ENCODE measurements around the gene CAMSAP3.
A peak's percentile ranks its signal among the peaks of the same experiment; 100 is the strongest.
"Not testable (repeated sequence)": the region's sequence is repeated elsewhere in the genome, so short reads cannot be mapped to it uniquely, and the experiment has no call there.

The CAMSAP3 gene

DNA sequence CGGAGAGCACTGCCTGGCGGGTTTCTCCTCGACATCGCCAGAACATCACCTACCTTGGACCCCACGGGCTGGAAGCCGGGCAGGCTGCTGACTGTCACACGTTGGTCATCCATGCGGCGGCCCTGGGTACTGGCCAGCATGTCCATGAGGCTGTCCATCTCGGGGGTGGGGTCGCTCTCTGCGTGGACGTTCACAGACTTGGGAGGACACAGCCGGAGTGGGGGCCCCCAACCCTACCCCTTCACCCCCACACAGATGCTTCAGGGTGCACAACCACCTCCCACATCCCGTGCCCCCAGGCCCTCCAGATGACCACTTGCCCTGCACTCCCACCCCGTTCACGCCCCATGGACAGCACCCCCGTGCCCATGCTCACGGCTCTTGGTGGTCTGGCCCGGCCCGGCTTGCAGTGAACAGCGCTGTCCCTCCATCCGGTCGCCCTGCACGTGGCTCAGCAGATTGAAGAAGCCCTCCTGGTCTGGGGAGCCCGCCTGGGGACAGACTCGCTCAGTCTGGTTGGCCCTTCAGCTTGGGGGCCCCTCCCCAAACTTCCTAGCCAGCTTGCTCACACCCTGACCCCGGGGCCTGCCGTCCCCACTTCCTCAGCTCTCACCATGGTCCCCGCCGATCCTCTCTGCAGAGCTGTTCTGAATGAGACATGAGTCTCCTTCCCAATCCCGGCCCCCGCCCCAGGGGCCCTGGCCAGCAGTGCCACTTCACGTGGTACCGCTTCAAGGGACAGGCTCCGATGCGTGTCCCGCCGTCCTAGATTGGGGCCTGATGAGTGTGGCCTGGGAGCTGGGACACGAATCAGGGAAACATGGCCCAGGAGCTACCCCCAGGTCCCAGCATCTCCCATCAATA is 36.9 kb downstream of the CAMSAP3 start:
- no peak for DNase-seq (ENCODE audit: low spot score)

DNA sequence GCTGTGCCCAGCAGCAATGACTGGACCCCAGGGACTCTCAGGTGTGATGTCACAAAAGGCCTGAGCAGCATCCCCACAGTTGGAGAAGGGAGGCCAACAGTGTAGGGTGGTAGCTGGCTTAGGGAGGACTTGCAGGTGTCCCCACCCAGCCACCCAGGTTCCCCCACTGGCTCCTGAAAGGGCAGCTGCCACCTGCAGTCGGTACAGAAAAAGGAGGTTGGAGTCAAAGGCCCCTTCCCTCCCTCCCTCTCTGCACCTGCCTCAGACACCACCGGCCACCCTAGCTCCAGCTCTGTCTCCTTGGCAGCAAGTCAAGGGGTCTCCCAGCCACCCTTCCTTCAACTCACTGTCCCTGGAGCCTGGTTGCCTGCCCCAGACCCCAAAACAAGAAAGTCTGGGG is 38.0 kb downstream of the CAMSAP3 start, which contains the start of gene PCP2:
Gene PCP2 (minus strand): TSS at position 22 of the 400 bp plus-strand sequence. CDS start 262 bp downstream, outside the sequence.
- no peak for DNase-seq (ENCODE audit: low spot score)

DNA sequence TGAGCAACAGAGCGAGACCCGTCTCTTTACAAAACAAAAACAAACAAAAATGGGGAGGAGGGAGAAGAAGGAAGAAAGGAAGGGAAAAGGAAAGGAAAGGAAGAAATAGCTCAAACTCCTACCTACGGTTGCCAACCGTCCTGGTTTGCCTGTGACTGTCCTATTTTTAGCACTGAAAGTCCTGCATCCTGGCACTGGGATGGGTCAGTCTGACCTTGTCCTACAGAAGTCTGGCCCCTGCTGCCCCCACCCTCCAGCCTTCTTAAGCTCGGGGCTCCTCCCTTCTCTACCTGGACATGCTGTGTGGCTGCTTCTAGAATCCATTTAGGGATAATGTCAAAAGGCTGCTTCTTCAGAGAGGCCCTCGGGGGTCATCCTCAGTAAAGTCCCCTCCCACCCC is 40.0 kb downstream of the CAMSAP3 start:
- no peak for DNase-seq (ENCODE audit: low spot score)

DNA sequence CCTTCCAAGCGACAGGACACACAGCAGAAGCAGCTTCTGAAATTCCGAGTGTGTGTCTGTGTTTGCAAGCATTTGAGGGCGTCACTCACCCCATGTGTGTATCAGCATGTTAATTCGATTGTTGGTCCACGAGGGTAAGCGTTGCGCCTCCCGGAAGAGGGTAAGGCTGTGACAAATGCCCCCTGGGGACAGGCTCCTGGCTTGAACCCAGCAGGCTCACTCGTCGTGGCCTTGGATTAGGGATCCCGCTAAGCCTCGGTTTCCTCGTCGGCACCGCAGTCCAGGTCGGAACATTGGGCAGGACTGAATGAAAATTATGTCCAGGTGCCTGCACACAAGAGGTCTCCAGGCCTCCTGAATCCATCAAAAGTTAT is 40.6 kb downstream of the CAMSAP3 start:
- no peak for DNase-seq (ENCODE audit: low spot score)

DNA sequence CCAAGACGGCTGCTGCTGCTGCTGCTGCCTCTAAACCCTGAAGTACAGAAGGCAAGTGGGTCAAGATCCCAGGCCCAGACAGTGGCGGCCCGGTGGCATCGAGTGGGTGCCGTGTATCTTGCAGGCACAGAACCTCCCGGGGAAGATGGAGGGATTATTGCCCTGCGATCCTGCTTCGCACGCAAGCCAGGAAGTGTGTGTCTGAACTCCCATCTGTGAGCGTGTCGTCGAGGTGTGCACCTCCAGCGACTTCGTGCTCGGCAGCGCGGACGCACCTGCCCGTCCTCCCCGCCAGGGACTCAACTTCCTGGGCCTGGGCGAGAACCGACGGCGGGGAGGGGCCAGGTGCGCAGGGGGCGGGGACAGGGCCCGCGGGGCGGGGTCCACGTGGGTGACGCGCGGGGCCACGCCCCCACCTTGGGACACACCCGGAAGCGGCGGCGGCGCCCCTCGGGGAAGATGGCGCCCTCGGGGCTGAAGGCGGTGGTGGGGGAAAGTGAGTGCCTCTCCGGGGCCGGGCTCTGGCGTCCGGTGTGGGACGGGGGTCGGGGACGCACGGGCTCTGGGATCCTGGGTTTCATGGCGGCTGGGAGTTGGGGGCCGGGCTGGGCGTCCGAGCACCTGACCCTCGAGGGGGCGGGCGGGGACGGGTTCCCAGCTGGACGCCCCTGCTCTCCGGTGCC is 41.2 kb downstream of the CAMSAP3 start, which contains the start of gene STXBP2:
Gene STXBP2 (plus strand): TSS at position 420 of the 683 bp plus-strand sequence. CDS start 40 bp downstream, at position 460.
- DNase-seq (ENCODE audit: low spot score), result peak; percentile 91

DNA sequence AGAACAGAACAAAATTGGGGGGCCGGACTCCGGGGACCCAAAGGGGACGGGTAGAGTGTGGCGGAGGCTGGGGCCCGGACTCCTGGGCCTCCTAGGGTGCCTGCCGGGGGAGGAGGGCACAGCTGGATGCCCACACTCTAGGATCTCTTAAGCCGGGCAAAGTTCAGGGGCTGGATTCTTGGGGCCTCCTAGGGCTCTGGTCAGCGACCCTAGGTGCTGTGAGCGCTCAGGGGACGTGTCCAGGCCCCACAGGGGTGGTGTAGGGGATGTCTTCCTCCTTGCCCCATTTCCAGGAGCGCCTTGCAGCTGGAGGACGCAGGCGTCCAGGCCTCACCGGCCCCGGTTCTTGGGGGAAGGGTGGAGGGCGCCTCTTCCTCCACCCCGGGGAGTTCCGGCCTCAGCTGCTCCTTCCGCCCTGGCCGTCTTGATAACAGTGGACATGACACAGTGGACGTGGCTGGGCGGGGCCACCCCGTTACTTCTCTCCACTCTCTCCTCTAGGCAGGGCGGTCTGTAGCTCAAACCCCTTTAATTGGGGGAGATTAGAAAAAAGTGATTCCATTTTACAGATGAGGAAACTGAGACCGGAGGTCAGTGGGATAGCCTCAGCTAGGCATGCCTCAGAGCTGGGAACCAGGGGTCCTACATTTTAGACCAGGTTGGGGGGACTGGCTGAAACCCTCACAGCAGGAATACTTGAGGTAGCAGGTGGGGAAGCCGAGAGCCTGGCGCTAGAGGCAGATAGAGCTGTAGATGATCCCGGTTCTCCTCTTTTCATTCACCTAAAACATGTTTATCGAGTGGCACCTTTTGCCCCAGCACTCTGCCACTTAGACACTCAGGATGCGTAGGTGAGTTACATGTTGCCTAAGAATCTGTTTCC is 42.0 kb downstream of the CAMSAP3 start:
- DNase-seq (ENCODE audit: low spot score), result no peak

DNA sequence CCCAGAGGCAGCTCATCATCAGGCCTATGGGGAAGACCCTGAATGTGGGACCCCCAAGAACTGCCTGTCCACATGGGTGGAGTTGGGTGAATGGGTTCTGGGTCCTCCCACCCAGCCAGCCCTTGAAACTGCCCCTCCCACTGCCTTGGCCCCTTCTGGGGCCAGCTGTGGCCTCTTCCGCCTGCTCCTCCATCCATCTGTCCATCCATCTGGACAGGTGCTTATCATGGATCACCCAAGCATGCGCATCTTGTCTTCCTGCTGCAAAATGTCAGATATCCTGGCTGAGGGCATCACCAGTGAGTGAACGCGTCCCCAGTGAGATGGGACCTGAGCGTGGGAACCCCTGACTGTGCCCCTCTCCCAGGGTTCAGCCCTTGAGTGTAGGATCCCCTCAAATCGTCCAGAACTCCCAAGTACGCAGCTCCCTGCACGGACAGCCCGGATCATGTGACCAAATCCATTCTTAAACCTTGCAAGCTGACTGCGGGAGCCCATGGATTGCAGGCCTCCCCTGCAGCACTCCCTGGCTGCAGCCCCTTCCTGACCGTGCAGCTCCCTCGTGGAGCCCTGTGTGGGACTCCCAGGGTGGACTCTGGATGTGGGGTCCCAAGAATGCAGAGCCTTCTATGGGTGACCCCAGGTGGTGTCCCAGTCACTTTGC is 43.3 kb downstream of the CAMSAP3 start:
- DNase-seq (ENCODE audit: low spot score), result no peak

DNA sequence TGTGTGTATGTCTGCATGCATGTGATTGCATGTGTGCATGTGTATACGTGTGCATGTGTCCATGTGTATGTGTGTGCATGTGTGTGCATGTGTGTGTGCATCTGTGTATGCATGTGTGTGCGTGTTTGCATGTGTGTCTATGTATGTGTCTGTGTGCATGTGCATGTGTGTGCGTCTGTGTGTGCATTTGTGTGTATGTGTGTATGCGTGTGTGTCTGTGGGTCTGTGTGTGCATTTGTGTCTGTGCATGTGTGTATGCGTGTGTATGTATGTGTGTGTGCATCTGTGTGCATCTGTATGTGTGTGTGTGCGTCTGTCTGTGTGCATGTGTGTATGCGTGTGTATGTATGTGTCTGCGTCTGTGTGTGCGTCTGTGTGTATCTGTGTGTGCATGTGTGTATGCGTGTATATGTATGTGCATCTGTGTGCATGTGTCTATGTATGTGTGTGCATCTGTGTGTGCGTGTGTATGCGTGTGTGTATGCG is 44.2 kb downstream of the CAMSAP3 start:
- no peak for DNase-seq (ENCODE audit: low spot score)

DNA sequence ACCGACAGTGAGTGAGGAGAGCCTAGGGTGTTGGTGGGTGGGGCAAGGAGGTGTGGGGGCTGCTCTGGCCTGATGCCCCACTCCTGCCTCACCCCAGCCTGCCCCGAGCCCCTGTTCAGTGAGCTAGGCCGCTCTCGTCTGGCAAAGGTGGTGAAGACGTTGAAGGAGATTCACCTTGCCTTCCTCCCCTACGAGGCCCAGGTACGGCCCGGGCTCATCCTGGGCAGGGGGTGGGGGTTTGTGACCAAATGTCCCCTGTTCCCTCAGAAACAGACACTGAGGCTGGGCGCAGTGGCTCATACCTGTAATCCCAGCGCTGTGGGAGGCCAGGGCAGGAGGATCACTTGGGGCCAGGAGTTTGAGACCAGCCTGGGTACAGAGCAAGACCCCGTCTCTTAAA is 45.1 kb downstream of the CAMSAP3 start:
- DNase-seq (ENCODE audit: low spot score), result no peak

DNA sequence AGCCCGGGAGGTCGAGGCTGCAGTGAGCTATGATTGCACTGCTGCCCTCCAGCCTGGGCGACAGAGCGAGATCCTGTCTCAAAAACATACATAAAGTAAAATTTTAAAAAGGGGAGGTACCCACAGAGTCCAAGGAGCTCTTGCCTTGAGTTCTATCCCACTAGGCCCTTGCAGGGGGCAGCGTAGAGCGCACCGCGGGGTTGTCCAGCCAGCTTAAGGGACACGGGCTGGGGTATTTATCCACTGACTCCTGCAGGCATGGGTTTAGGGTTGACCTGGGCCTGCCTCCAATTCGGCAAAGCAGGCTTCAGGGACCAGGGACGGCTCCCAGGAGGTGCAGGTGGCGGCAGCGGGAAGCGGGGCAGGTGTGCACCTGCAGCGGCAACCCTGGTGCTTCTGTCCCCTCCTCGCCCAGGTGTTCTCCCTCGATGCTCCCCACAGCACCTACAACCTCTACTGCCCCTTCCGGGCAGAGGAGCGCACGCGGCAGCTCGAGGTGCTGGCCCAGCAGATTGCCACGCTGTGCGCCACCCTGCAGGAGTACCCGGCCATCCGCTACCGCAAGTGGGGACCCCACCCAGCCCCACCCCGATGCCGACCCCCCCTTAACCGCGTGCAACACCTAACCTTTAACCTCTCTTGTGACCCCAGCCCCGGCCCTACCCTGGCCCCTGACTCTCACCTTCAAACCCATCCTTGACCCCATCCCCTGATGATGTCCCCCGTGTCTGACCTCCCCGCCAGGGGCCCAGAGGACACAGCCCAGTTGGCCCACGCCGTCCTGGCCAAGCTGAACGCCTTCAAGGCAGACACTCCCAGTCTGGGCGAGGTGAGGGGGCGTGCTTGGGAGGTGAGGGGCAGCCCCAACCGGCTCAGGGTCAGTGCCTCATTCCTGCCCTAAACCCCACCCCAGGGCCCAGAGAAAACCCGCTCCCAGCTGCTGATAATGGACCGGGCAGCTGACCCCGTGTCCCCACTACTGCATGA is 45.9 kb downstream of the CAMSAP3 start:
- DNase-seq (ENCODE audit: low spot score), result no peak

DNA sequence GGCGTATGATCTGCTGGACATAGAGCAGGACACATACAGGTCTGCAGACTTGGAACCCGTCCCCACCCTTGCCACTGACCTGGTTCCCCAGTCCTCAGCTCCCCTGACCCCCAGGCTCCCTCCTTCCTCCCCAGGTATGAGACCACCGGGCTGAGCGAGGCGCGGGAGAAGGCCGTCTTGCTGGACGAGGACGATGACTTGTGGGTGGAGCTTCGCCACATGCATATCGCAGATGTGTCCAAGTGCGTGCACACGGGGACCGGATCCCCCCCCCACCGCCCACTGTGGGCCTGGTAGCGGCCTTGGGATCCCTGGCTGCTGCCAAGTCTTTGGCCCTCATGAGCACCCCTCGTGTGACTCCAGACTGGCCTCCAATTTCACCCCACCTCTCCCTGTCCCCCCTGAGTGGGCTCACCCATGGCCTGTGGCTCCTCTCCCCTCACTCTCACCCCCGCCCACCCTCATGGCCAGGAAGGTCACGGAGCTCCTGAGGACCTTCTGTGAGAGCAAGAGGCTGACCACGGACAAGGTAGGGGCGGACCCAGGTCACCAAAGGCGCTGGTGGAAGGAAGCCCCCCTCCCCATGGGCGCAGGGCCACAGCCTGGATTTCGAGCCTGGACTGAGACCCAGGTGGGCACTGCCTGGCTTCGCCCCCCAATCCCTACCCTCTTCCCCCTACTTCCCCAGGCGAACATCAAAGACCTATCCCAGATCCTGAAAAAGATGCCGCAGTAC is 46.8 kb downstream of the CAMSAP3 start:
- no peak for DNase-seq (ENCODE audit: low spot score)

DNA sequence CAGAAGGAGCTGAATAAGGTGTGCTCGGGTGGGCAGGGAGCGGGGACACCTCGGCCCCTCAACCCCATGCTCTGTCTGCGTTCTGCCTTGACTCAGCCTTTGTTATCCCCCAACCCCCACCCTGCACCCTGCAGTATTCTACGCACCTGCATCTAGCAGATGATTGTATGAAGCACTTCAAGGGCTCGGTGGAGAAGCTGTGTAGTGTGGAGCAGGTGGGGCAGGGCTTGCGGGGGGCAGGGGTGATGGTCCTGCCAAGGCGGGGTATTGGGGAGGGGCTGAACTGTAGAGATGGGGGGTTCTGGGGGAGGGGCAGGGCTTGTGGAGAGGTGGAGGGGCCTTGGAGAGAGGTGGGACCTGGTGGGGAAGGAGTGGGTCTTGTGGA is 47.4 kb downstream of the CAMSAP3 start:
- no peak for DNase-seq (ENCODE audit: low spot score)

DNA sequence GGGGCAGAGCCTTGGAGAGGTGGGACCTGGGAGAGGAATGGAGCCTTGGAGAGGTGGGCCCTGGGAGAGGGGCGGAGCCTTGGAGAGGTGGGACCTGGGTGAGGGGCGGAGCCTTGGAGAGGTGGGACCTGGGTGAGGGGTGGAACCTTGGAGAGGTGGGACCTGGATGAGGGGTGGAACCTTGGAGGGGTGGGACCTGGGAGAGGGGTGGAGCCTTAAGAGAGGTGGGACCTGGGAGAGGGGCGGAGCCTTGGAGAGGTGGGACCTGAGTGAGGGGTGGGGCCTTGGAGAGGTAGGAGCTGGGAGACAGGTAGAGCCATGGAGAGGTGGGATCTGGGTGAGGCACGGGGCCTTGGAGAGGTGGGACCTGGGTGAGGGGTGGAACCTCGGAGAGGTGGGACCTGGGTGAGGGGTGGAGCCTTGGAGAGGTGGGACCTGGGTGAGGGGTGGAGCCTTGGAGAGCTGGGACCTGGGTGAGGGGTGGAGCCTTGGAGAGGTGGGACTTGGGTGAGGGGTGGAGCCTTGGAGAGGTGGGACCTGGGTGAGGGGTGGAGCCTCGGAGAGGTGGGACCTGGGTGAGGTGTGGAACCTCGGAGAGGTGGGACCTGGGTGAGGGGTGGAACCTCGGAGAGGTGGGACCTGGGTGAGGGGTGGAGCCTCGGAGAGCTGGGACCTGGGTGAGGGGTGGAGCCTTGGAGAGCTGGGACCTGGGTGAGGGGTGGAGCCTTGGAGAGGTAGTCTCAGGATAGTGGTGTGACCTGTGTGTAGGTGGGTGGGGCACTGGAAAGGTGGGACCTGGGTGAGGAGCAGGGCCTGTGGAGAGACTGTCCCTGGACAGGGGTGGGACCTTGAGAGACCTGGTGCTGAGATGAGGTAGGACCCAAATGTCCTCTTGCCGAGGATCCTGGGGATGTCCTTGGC is 48.2 kb downstream of the CAMSAP3 start:
- DNase-seq (ENCODE audit: low spot score), result not testable (repeated sequence)

DNA sequence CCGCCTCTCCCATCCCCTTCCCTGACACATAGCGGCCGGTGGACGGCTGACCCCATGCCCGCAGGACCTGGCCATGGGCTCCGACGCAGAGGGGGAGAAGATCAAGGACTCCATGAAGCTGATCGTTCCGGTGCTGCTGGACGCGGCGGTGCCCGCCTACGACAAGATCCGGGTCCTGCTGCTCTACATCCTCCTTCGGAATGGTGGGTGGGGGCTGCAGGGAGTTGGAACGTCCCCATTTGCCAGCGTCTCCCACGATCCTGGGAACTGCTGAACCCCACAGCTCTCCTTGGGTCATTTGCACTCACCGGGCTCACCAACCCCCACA is 48.9 kb downstream of the CAMSAP3 start:
- no peak for DNase-seq (ENCODE audit: low spot score)

DNA sequence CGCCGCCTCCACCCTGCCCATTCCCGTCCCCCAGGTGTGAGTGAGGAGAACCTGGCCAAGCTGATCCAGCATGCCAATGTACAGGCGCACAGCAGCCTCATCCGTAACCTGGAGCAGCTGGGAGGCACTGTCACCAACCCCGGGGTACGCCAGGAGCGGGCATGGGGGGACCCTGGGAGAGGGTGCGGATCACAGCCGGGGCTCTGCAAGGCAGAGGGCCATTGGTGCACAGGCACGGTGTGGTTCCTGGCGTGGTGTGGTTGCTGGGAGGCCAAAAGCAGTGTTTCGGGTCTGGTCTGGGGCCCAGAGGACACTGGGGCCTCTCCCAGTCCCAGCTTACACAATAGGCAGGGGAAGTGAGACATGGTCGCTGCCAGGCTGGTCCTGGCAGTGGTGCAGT is 49.5 kb downstream of the CAMSAP3 start:
- DNase-seq (ENCODE audit: low spot score), result no peak

DNA sequence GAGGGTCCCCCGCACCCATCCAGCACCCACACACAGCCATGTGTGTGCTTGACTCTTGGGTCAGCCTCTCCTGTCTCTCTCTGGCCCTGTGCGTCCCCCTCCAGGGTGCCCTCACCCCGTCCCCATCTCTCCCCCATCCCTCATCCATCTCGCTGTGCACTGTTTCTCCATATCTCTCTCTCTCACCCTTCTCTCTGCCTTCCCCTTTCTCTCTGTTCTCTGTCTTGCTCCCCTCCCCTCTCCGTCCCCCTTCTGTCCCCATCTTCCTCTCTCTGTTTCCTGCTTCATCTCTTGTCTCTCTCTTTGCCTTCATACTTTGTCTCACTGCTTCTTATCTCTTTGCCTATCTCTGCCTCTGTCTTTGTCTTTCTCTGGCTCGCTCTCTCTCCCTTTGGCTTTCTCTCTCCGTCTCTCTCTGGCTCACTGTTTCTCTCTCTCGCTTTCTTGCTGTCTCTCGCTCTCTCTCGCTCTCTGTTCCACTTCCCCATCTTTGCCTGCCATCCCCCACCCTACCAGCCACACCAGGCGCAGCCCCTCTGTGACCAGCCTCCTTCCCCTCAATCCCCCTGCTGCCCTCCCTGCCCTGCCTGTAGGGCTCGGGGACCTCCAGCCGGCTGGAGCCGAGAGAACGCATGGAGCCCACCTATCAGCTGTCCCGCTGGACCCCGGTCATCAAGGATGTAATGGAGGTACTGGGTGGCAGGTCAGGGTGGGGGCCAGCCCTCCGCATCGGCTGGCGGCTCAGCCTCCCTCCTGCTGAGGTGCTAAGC is 50.2 kb downstream of the CAMSAP3 start:
- DNase-seq (ENCODE audit: low spot score), result no peak

DNA sequence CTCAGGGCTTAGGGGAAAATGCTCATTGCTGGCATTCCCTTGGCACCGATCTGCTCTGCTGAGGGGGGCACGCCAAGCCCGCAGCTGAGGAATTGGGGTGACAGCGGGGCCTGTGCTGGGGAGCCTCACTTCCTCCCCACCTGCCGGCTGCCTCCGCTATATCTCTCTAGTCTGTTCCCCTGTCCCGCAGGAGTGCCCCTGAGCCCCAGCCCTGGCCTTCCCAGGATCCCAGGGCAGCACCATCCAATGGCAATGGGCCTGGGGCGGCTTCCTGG is 50.7 kb downstream of the CAMSAP3 start:
- no peak for DNase-seq (ENCODE audit: low spot score)

DNA sequence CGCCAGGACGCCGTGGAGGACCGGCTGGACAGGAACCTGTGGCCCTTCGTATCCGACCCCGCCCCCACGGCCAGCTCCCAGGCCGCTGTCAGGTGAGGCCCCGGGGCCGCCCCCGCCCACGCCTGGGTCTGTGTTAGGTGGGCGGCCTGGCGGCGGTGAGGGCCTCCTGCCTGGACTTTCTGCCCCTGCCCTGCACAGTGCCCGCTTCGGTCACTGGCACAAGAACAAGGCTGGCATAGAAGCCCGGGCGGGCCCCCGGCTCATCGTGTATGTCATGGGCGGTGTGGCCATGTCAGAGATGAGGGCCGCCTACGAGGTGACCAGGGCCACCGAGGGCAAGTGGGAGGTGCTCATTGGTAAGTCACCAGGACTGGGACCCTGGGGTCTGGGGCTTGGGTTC is 51.5 kb downstream of the CAMSAP3 start:
- DNase-seq (ENCODE audit: low spot score), result no peak
